ENCODE data around the gene KHDRBS2.

DNA sequence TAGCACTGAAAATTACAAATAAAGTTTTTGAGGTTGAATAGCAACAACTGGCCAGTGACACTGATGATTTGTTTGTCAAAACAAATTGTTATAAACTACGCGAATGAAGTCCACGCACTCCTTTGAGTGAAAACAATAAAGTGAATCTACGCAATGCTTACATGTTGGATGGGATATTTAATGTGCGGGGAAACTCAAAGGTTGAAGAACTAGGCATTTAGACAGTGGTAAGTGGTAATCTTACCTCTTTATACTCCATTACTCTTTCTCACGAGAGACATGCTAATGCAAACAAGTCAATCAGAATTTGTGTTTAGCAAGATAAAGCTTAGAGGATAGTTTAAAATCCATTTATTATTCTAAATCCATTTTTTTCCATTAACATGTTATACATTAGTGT lies 606.4 kb downstream of the KHDRBS2 start:
- no peak for TF ChIP-seq CTCF (IDR thresholded peaks at IDR 0.05; ENCODE audit: insufficient read depth, low read depth, low read length)
- TF ChIP-seq EZH2 (IDR thresholded peaks at IDR 0.05; ENCODE audit: insufficient read depth, low read length), result no peak

Measured in astrocyte (in vitro differentiated cells and primary cell).